Kidney (tissue), 14 donors: Measurements from ENCODE around the gene ZNF48. TPM values are rescaled to one million over a fixed set of nuclear protein-coding genes. Genes with fewer than 3 reads are reported as not detected.

ENCODE experiments used
- DNase-seq, 5 donors: peaks; one replicate each; pipeline ENCODE4 v3.0.0-alpha.2; 2013 to 2020
- FAIRE-seq: peaks from 2 replicates; lab custom pipeline; 2012; peaks lifted over from hg19 to GRCh38; lab: Jason Lieb, UNC
- H3K27ac ChIP-seq, 2 donors: one replicate each; pipeline ENCODE4 v1.7.0; 2013; ENCODE audit warnings: low read depth in 2 of 2, low read length in 2 of 2, inconsistent platforms in 1 of 2
- H3K27me3 ChIP-seq: one replicate; pipeline ENCODE4 v1.7.1; 2013; ENCODE audit warnings: low read length, inconsistent platforms; ENCODE audit not compliant: control insufficient read depth, insufficient read depth
- H3K36me3 ChIP-seq, 3 donors: one replicate each; pipeline versions ENCODE4 v1.7.0 to v1.7.1; 2013; ENCODE audit warnings: low read length in 3 of 3, control low read depth in 1 of 3, inconsistent platforms in 1 of 3; ENCODE audit not compliant: insufficient read depth in 3 of 3, control insufficient read depth in 2 of 3
- H3K4me1 ChIP-seq, 3 donors: one replicate each; pipeline versions ENCODE4 v1.7.0 to v1.7.1; 2013; ENCODE audit warnings: low read length in 3 of 3, inconsistent platforms in 1 of 3, low read depth in 1 of 3; ENCODE audit not compliant: control insufficient read depth in 2 of 3, insufficient read depth in 2 of 3
- H3K4me3 ChIP-seq, 3 donors: one replicate each; pipeline versions ENCODE4 v1.7.0 to v1.8.1; 2013; ENCODE audit warnings: low read length in 3 of 3, control low read depth in 1 of 3, inconsistent platforms in 1 of 3
- H3K9ac ChIP-seq, 3 donors: one replicate each; pipeline versions ENCODE4 v1.7.0 to v1.7.1; 2013; ENCODE audit warnings: low read length in 3 of 3, control low read depth in 1 of 3, inconsistent platforms in 1 of 3
- H3K9me3 ChIP-seq, 3 donors: one replicate each; pipeline versions ENCODE4 v1.7.0 to v1.7.1; 2013; ENCODE audit warnings: low read length in 3 of 3, control low read depth in 1 of 3, inconsistent platforms in 1 of 3; ENCODE audit not compliant: control insufficient read depth in 2 of 3, insufficient read depth in 1 of 3
- intact Hi-C: fragments of 100-400 bp; cut with DNase I; formaldehyde crosslinking; loops from one replicate; pipeline ENCODE4 v1.11.1; 2022
- polyA plus RNA-seq: library from polyadenylated mRNA; stranded (reverse); fragments of 350-450 nt; fragmentation: Illumina TruSeq; extraction: RNeasy Lipid Tissue Mini Kit (QIAGEN cat#74804); gene quantifications from one replicate; pipeline ENCODE4 v1.2.3, GENCODE V29; 2014; ENCODE audit warnings: low read depth, low replicate concordance; ENCODE audit not compliant: insufficient read depth
- total RNA-seq: library from RNA; stranded (reverse); fragmentation: NEBNext Ultra II Directional; extraction: Animal tissue kit (Norgen Biotek cat#: 25700); gene quantifications from one replicate; pipeline ENCODE4 v1.2.1, GENCODE V29; 2021
- TF ChIP-seq, protein P1 (sequence below): IDR thresholded peaks from 3 replicates; pipeline ENCODE4 v1.5.1; 2012; ENCODE audit warnings: mild to moderate bottlenecking, moderate library complexity, borderline replicate concordance; ENCODE audit not compliant: insufficient read depth; ENCODE audit errors: extremely low read depth
- donor health status: control.
- donor health status: control.
- donor health status: control.
- donor health status: control.
- donor health status: control.
- donor health status: DM: yes; HTN: yes; CAD: no.
- donor health status: Normal renal cell carcinoma (clear cell type).

The ZNF48 gene
- total and polyA plus RNA-seq, 2 donors from 2014 or later, result 6.9 to 9.7 TPM

GRCh38 chr16:30379158-30379783, 15.9 kb upstream of the ZNF48 start:
- TF ChIP-seq, protein P1, sequence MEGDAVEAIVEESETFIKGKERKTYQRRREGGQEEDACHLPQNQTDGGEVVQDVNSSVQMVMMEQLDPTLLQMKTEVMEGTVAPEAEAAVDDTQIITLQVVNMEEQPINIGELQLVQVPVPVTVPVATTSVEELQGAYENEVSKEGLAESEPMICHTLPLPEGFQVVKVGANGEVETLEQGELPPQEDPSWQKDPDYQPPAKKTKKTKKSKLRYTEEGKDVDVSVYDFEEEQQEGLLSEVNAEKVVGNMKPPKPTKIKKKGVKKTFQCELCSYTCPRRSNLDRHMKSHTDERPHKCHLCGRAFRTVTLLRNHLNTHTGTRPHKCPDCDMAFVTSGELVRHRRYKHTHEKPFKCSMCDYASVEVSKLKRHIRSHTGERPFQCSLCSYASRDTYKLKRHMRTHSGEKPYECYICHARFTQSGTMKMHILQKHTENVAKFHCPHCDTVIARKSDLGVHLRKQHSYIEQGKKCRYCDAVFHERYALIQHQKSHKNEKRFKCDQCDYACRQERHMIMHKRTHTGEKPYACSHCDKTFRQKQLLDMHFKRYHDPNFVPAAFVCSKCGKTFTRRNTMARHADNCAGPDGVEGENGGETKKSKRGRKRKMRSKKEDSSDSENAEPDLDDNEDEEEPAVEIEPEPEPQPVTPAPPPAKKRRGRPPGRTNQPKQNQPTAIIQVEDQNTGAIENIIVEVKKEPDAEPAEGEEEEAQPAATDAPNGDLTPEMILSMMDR, result no peak
- DNase-seq, result peak in 1 of 5 donors; percentile 80
- Histone ChIP-seq H3K27me3 (no peaks in the 10 kb centered on the region), H3K9ac (peak overlapping the region; percentile 30 to 77 (median 34)), H3K27ac (peak overlapping the region; percentile 78 to 92), H3K36me3 (no peaks in the 10 kb centered on the region), H3K4me1 (peaks cover 0 to 10% (median 4%) of the 10 kb centered on the region in 3 donors), H3K9me3 (no peaks in the 10 kb centered on the region), H3K4me3 (peak overlapping the region; percentile 61 to 95 (median 83))
- intact Hi-C loops, result no loop called here
- no peak for FAIRE-seq

DNA sequence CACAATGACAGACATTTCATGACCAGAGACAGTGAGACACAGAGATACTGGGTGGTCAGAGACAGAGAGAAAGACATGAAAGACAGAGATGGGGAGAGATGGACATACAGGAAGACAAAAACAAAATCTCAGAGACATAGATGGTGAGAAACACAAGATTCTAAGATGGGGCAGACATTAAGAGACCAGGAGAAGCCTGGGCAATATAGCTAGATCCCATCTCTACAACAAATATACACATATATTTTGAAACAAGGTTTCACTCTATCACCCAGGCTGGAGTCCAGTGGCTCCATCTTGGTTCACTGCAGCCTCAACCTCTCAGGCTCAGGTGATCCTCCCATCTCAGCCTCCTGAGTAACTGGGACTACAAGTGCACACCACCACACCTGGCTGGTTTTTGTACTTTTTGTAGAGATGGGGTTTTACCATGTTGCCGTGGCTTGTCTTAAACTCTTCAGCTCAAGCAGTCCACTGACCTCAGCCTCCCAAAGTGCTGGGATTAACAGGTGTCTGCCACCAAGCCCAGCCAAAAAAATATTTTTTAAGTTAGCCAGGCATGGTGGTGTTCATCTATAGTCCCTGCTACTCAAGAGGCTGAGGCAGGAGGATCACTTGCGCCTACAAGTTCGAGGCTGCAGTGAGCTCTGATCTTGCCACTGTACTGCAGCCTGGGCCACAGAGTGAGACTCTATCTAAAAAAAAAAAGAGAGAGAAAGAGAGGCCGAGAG, 15.0 kb upstream of the ZNF48 start:
- no peaks in the 10 kb centered on the region for H3K36me3 ChIP-seq
- H3K27ac ChIP-seq, result no peak overlapping the region
- intact Hi-C loops, result no loop called here
- H3K4me1 ChIP-seq, result peaks cover 0 to 10% (median 4%) of the 10 kb centered on the region in 3 donors
- H3K9ac ChIP-seq, result no peak overlapping the region
- DNase-seq (no peak), FAIRE-seq (no peak)
- H3K9me3 ChIP-seq, result no peaks in the 10 kb centered on the region
- H3K4me3 ChIP-seq, result no peak overlapping the region
- TF ChIP-seq, protein P1, result no peak
- H3K27me3 ChIP-seq, result no peaks in the 10 kb centered on the region

GRCh38 chr16:30380803-30381208, 14.4 kb upstream of the ZNF48 start:
- Histone ChIP-seq H3K27ac (no peak overlapping the region), H3K4me1 (peaks cover 0 to 10% (median 4%) of the 10 kb centered on the region in 3 donors), H3K36me3 (no peaks in the 10 kb centered on the region), H3K4me3 (no peak overlapping the region), H3K27me3 (no peaks in the 10 kb centered on the region), H3K9ac (no peak overlapping the region), H3K9me3 (no peaks in the 10 kb centered on the region)
- intact Hi-C loops, result no loop called here
- DNase-seq, result peak in 1 of 5 donors; percentile 47
- TF ChIP-seq, protein P1, result no peak
- no peak for FAIRE-seq
